ENCODE results near the gene FIP1L1. TPM values are rescaled to one million over a fixed set of nuclear protein-coding genes. Genes with fewer than 3 reads are reported as not detected.

FIP1L1 gene
- total RNA-seq, 2 experiments from 2014 or later, result 50.9 to 53.1 TPM

DNA sequence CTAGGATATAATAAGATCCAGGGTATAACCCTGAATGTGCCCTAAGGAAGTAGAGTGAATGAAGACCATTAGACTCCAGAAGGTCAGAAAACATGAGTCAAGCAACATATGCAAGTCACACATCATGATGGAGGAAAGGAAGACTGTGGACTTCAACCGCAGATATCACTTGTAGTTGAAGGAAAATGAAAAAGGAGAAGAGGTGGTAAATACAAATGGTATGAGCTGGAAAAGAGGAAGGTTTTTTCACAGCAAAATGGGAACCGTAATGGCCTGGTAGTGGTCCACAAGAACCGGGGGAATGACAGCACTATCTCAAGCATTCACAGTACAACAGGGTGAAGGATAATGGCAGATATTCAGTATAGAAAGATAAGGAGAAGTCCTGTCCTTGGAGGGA, 6.4 kb upstream of the FIP1L1 start:
- Histone ChIP-seq H3K9me3 (ENCODE audit: control insufficient read depth in 1 of 2, insufficient read depth in 1 of 2, low read length in 2 of 2) (no peaks in the 10 kb centered on the region), H3K27me3 (ENCODE audit: control insufficient read depth in 1 of 2, insufficient read depth in 2 of 2, low read length in 2 of 2) (peaks cover 2 to 6% of the 10 kb centered on the region in 2 experiments), H3K4me3 (ENCODE audit: low read length) (no peak overlapping the region), H3K27ac (ENCODE audit: low read depth in 1 of 2, low read length in 2 of 2) (no peak overlapping the region), H3K4me1 (ENCODE audit: insufficient read depth, low read length) (peaks cover 6% of the 10 kb centered on the region), H3K36me3 (ENCODE audit: insufficient read depth, low read length) (no peaks in the 10 kb centered on the region)
- Mint-ChIP-seq H3K27me3 (peaks cover 29% of the 10 kb centered on the region), H3K9me3 (no peaks in the 10 kb centered on the region), H3K4me3 (no peak overlapping the region), H3K36me3 (ENCODE audit: low read depth) (peaks cover 5% of the 10 kb centered on the region), H3K4me1 (ENCODE audit: low read depth) (peaks cover 11% of the 10 kb centered on the region), H3K27ac (no peak overlapping the region)
- intact Hi-C loops (cut with DNase I, micrococcal nuclease), result loop anchor here in 1 of 2 experiments (10.0 kb wide), 1 partner anchor 54 kb away; no protein-coding TSS in a partner anchor
- DNase-seq, result no peak
- ChIA-PET POLR2A (no interaction called here), CTCF (no interaction called here)
- ATAC-seq (ENCODE audit: poor library complexity), result no peak
- TF ChIP-seq, protein P1, sequence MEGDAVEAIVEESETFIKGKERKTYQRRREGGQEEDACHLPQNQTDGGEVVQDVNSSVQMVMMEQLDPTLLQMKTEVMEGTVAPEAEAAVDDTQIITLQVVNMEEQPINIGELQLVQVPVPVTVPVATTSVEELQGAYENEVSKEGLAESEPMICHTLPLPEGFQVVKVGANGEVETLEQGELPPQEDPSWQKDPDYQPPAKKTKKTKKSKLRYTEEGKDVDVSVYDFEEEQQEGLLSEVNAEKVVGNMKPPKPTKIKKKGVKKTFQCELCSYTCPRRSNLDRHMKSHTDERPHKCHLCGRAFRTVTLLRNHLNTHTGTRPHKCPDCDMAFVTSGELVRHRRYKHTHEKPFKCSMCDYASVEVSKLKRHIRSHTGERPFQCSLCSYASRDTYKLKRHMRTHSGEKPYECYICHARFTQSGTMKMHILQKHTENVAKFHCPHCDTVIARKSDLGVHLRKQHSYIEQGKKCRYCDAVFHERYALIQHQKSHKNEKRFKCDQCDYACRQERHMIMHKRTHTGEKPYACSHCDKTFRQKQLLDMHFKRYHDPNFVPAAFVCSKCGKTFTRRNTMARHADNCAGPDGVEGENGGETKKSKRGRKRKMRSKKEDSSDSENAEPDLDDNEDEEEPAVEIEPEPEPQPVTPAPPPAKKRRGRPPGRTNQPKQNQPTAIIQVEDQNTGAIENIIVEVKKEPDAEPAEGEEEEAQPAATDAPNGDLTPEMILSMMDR (IDR thresholded peaks at IDR 0.05), result no peak

GRCh38 chr4:53371843-53372521, 5.5 kb upstream of the FIP1L1 start:
- no peaks in the 10 kb centered on the region for H3K9me3 ChIP-seq (ENCODE audit: control insufficient read depth in 1 of 2, insufficient read depth in 1 of 2, low read length in 2 of 2)
- no peak overlapping the region for H3K4me3 ChIP-seq (ENCODE audit: low read length)
- Mint-ChIP-seq H3K36me3 (ENCODE audit: low read depth) (peaks cover under 1% of the 10 kb centered on the region), H3K4me3 (peak overlapping the region; percentile 8), H3K27ac (no peak overlapping the region), H3K9me3 (no peaks in the 10 kb centered on the region), H3K27me3 (peaks cover 29% of the 10 kb centered on the region), H3K4me1 (ENCODE audit: low read depth) (peaks cover 6% of the 10 kb centered on the region)
- TF ChIP-seq, protein P1 (IDR thresholded peaks at IDR 0.05), result no peak
- DNase-seq, result no peak
- H3K36me3 ChIP-seq (ENCODE audit: insufficient read depth, low read length), result no peaks in the 10 kb centered on the region
- POLR2A ChIA-PET, result no interaction called here
- no peak overlapping the region for H3K27ac ChIP-seq (ENCODE audit: low read depth in 1 of 2, low read length in 2 of 2)
- no peak for ATAC-seq (ENCODE audit: poor library complexity)
- peaks cover 5% of the 10 kb centered on the region for H3K4me1 ChIP-seq (ENCODE audit: insufficient read depth, low read length)
- CTCF ChIA-PET, result no interaction called here
- H3K27me3 ChIP-seq (ENCODE audit: control insufficient read depth in 1 of 2, insufficient read depth in 2 of 2, low read length in 2 of 2), result peaks cover 2 to 6% of the 10 kb centered on the region in 2 experiments
- intact Hi-C loops (cut with DNase I, micrococcal nuclease), result loop anchor here in 1 of 2 experiments (10.0 kb wide), 1 partner anchor 53 kb away; no protein-coding TSS in a partner anchor

DNA sequence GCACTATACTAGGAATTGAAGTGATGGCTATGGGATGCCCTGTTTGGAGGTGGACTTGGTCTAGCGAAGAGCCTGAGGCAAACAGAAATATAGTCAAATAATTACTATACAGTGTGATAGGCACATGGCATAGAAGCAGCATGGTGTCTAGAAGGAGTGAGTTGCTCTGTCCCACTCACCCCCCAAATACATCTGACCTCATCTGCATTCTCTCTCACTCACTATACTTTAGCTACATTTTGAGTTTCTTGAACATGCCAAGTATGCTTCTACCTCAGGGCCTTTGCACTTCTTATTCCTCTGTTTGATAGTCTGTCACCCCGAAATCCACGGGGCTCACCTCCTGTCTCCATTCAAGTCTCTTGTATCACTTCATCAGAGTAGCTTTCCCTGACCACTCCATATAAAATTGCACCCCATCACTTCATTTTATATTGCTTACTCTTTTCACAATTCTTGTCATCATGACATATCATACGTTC, 2.6 kb upstream of the FIP1L1 start:
- ChIA-PET POLR2A (interaction anchor here (1.6 kb wide), 1 partner anchor 9 kb away, joined by 6 read pairs; the partner anchor contains the start of gene SCFD2), CTCF (no interaction called here)
- ATAC-seq (ENCODE audit: poor library complexity) (no peak), DNase-seq (no peak)
- Histone ChIP-seq H3K4me3 (ENCODE audit: low read length) (no peak overlapping the region), H3K9me3 (ENCODE audit: control insufficient read depth in 1 of 2, insufficient read depth in 1 of 2, low read length in 2 of 2) (no peaks in the 10 kb centered on the region), H3K27me3 (ENCODE audit: control insufficient read depth in 1 of 2, insufficient read depth in 2 of 2, low read length in 2 of 2) (peaks cover 2 to 5% of the 10 kb centered on the region in 2 experiments), H3K27ac (ENCODE audit: low read depth in 1 of 2, low read length in 2 of 2) (no peak overlapping the region), H3K36me3 (ENCODE audit: insufficient read depth, low read length) (peaks cover under 1% of the 10 kb centered on the region), H3K4me1 (ENCODE audit: insufficient read depth, low read length) (peaks cover 4% of the 10 kb centered on the region)
- H3K9me3 Mint-ChIP-seq, result no peaks in the 10 kb centered on the region
- H3K36me3 Mint-ChIP-seq (ENCODE audit: low read depth), result peaks cover 14% of the 10 kb centered on the region
- TF ChIP-seq, protein P1 (IDR thresholded peaks at IDR 0.05), result no peak
- H3K27me3 Mint-ChIP-seq, result peaks cover 23% of the 10 kb centered on the region
- H3K27ac Mint-ChIP-seq, result no peak overlapping the region
- H3K4me1 Mint-ChIP-seq (ENCODE audit: low read depth), result peaks cover 30% of the 10 kb centered on the region
- intact Hi-C loops (cut with DNase I, micrococcal nuclease), result loop anchor here (5.0 to 10.0 kb wide), 2 partner anchors 50 to 653 kb away; no protein-coding TSS in a partner anchor
- H3K4me3 Mint-ChIP-seq, result no peak overlapping the region
